OCI-LY1 (cell line): Measurements from ENCODE around the gene TMEM38B.
"Not testable (repeated sequence)": the region's sequence is repeated elsewhere in the genome, so short reads cannot be mapped to it uniquely, and the experiment has no call there.

Experiments used
- EZH2 ChIP-seq: fragments of 200-600 bp; sonication (generic), shearing (Covaris generic); IDR thresholded peaks from 2 replicates; pipeline ENCODE4 v1.8.0; 2017; ENCODE audit warnings: borderline replicate concordance, mixed run types, mild to moderate bottlenecking, antibody characterized with exemption, low read length, moderate library complexity, mixed read lengths
- TF ChIP-seq, protein P1 (sequence below): fragments of 200-600 bp; sonication (generic), shearing (Covaris generic); IDR thresholded peaks from 2 replicates; pipeline ENCODE4 v1.5.1; 2017; ENCODE audit warnings: mild to moderate bottlenecking, antibody characterized with exemption, low read length, moderate library complexity, mixed read lengths

DNA sequence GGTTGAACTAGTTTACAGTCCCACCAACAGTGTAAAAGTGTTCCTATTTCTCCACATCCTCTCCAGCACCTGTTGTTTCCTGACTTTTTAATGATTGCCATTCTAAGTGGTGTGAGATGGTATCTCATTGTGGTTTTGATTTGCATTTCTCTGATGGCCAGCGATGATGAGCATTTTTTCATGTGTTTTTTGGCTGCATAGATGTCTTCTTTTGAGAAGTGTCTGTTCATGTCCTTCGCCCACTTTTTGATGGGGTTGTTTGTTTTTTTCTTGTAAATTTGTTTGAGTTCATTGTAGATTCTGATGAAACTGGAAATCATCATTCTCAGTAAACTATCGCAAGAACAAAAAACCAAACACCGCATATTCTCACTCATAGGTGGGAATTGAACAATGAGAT is 9.3 kb downstream of the TMEM38B start:
- TF ChIP-seq, protein P1, sequence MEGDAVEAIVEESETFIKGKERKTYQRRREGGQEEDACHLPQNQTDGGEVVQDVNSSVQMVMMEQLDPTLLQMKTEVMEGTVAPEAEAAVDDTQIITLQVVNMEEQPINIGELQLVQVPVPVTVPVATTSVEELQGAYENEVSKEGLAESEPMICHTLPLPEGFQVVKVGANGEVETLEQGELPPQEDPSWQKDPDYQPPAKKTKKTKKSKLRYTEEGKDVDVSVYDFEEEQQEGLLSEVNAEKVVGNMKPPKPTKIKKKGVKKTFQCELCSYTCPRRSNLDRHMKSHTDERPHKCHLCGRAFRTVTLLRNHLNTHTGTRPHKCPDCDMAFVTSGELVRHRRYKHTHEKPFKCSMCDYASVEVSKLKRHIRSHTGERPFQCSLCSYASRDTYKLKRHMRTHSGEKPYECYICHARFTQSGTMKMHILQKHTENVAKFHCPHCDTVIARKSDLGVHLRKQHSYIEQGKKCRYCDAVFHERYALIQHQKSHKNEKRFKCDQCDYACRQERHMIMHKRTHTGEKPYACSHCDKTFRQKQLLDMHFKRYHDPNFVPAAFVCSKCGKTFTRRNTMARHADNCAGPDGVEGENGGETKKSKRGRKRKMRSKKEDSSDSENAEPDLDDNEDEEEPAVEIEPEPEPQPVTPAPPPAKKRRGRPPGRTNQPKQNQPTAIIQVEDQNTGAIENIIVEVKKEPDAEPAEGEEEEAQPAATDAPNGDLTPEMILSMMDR, result not testable (repeated sequence)
- TF ChIP-seq EZH2, result not testable (repeated sequence)
